CD4-positive, alpha-beta T cell treated with Interleukin-6 for 4 hours (primary cell): ENCODE results near the gene WDR44.
"Not testable (repeated sequence)": the region's sequence is repeated elsewhere in the genome, so short reads cannot be mapped to it uniquely, and the experiment has no call there.

ENCODE experiments used
- DNase-seq: peaks from one replicate; pipeline ENCODE4 v3.0.0-alpha.2; 2020; ENCODE audit warnings: mixed read lengths

The WDR44 gene

GRCh38 chrX:118364261-118364660, 18.4 kb downstream of the WDR44 start:
- no peak for DNase-seq

- DNase-seq: no peak
Measured at GRCh38 chrX:118367338-118367737, 21.4 kb downstream of the WDR44 start.

- no peak for DNase-seq
Measured at GRCh38 chrX:118368398-118368797, 22.5 kb downstream of the WDR44 start.

- DNase-seq: no peak
Measured at GRCh38 chrX:118370921-118371624, 25.2 kb downstream of the WDR44 start.

- no peak for DNase-seq
Measured at GRCh38 chrX:118373538-118373937, 27.6 kb downstream of the WDR44 start.

GRCh38 chrX:118383120-118383519, 37.2 kb downstream of the WDR44 start:
- no peak for DNase-seq

- no peak for DNase-seq
Measured at GRCh38 chrX:118392716-118393115, 46.8 kb downstream of the WDR44 start.

- no peak for DNase-seq
Measured at GRCh38 chrX:118396113-118396512, 50.2 kb downstream of the WDR44 start.

- DNase-seq: no peak
Measured at GRCh38 chrX:118418811-118419251, 72.9 kb downstream of the WDR44 start.

GRCh38 chrX:118420462-118420861, 74.6 kb downstream of the WDR44 start:
- DNase-seq: no peak

GRCh38 chrX:118423558-118423957, 77.7 kb downstream of the WDR44 start:
- DNase-seq: no peak

- DNase-seq: no peak
Measured at GRCh38 chrX:118432799-118433198, 86.9 kb downstream of the WDR44 start.

- DNase-seq: no peak
Measured at GRCh38 chrX:118437283-118437682, 91.4 kb downstream of the WDR44 start.

- DNase-seq: no peak
Measured at GRCh38 chrX:118448273-118448783, 102.4 kb downstream of the WDR44 start.

- no peak for DNase-seq
Measured at GRCh38 chrX:118455013-118455412, 109.1 kb downstream of the WDR44 start.

GRCh38 chrX:118459494-118459893, 113.6 kb downstream of the WDR44 start:
- DNase-seq: peak; percentile 29

GRCh38 chrX:118464501-118464900, 118.6 kb downstream of the WDR44 start:
- DNase-seq: no peak

GRCh38 chrX:118468122-118468521, 122.2 kb downstream of the WDR44 start:
- no peak for DNase-seq

GRCh38 chrX:118470721-118471347, 124.9 kb downstream of the WDR44 start:
- not testable (repeated sequence) for DNase-seq

GRCh38 chrX:118474586-118474985, 128.7 kb downstream of the WDR44 start:
- no peak for DNase-seq

GRCh38 chrX:118475903-118476302, 130.0 kb downstream of the WDR44 start:
- DNase-seq: no peak

- no peak for DNase-seq
Measured at GRCh38 chrX:118480172-118480571, 134.3 kb downstream of the WDR44 start.

GRCh38 chrX:118482384-118482783, 136.5 kb downstream of the WDR44 start:
- not testable (repeated sequence) for DNase-seq

GRCh38 chrX:118484216-118484903, 138.5 kb downstream of the WDR44 start:
- no peak for DNase-seq
